Fibroblast of mammary gland (primary cell): ENCODE results near the gene PRDM16.
A peak's percentile ranks its signal among the peaks of the same experiment; 100 is the strongest.

Experiments
- DNase-seq: peaks from one replicate; pipeline ENCODE4 v3.0.0-alpha.2; 2010; ENCODE audit warnings: low read depth
- H3K4me3 ChIP-seq: 2 replicates; pipeline ENCODE4 v1.5.1; 2011; ENCODE audit warnings: low read depth, mild to moderate bottlenecking, low read length, moderate library complexity; ENCODE audit not compliant: control insufficient read depth
- TF ChIP-seq, protein P1 (sequence below): conservative IDR thresholded peaks from 2 replicates; pipeline ENCODE4 v1.5.1; 2011; ENCODE audit warnings: low read depth, low read length, inconsistent platforms; ENCODE audit not compliant: control insufficient read depth, insufficient read depth

Gene PRDM16

DNA sequence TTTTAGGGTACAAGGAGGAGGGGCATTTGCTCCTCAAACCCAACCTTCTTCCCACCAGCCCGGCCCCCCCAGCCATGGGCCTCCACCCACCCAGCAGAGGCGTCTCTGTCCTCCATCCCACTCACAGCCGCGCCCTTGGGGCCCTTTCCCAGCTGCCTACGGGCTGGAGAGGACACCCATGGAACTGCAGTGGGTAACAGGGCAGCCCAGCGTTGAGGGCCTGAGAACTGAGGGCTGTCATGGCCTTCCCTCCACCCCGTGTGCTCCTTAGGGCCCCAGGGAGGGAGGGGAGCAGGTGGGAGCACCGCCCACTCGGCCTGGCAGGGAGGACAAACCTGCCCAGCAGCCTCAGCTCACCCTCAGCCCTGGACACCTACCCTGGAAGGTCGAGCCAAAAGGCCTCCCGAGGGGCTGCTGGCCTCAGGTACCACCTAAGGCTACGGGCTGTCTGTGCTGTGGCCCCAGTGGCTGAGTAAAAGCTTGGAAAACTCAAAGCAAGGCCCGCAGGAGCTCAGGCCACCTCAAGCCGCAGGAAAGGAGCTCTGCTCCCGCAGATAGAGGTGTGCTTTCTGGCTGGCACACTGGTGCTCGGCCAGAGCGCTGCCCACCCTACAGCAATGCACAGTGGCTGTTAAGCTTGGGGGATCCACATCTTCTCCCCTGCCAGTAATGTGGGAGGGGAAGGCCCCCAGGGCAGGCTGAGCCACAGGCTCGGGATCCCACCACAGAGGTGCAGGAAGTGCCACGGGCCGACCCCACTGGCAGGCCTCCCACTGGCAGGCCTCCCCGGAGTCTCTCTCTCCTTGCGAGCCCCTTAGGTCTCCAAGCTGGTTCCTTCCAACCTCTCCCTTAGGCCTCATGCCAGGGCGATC lies 383.2 kb downstream of the PRDM16 start:
- no peak overlapping the region for H3K4me3 ChIP-seq
- TF ChIP-seq, protein P1, sequence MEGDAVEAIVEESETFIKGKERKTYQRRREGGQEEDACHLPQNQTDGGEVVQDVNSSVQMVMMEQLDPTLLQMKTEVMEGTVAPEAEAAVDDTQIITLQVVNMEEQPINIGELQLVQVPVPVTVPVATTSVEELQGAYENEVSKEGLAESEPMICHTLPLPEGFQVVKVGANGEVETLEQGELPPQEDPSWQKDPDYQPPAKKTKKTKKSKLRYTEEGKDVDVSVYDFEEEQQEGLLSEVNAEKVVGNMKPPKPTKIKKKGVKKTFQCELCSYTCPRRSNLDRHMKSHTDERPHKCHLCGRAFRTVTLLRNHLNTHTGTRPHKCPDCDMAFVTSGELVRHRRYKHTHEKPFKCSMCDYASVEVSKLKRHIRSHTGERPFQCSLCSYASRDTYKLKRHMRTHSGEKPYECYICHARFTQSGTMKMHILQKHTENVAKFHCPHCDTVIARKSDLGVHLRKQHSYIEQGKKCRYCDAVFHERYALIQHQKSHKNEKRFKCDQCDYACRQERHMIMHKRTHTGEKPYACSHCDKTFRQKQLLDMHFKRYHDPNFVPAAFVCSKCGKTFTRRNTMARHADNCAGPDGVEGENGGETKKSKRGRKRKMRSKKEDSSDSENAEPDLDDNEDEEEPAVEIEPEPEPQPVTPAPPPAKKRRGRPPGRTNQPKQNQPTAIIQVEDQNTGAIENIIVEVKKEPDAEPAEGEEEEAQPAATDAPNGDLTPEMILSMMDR, result no peak
- no peak for DNase-seq

DNA sequence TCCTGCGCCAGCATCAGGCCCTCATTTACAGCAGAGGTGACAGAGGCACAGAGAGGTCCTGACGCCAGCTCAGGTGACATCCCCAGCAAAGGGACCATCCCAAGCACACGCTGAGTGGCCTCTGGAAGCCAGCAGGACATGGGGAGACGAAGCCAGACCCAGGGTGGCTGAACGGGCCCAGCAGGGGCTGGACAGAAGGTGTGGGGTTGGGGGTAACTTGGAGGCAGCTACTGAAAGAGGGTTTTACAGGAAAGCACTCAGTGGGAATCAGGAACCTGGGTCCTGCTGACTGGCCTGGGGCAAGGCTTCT lies 383.8 kb downstream of the PRDM16 start:
- TF ChIP-seq, protein P1, result no peak
- no peak for DNase-seq
- no peak overlapping the region for H3K4me3 ChIP-seq

DNA sequence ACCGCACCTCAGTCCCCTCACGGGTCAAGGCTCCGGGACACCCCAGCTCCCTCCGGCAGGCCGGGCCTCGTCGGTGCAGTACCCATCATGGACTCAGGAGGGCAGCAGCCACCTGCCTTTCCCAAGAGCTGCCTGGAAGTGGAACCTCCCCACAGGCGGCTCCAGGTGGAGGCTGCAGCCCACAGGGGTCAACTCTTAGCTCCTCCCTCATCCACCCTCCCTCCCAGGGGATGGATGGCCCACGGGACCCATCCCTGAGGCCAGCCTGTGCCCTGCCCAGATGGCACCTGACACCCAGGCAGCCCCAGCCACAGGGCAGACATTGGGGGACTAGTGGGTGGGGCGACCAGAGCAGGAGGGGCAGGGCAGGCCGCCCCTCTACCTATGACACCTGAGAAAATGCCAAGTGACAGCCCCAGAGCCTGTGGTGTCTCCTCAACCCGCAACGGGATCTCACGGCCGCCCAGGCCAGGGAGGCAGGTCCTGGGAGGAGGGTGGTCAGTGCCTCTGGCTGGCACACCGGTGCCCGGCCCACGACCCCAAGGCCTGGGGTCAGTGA lies 384.3 kb downstream of the PRDM16 start:
- H3K4me3 ChIP-seq, result no peak overlapping the region
- DNase-seq, result peak; percentile 54
- TF ChIP-seq, protein P1, result peak; percentile 89

DNA sequence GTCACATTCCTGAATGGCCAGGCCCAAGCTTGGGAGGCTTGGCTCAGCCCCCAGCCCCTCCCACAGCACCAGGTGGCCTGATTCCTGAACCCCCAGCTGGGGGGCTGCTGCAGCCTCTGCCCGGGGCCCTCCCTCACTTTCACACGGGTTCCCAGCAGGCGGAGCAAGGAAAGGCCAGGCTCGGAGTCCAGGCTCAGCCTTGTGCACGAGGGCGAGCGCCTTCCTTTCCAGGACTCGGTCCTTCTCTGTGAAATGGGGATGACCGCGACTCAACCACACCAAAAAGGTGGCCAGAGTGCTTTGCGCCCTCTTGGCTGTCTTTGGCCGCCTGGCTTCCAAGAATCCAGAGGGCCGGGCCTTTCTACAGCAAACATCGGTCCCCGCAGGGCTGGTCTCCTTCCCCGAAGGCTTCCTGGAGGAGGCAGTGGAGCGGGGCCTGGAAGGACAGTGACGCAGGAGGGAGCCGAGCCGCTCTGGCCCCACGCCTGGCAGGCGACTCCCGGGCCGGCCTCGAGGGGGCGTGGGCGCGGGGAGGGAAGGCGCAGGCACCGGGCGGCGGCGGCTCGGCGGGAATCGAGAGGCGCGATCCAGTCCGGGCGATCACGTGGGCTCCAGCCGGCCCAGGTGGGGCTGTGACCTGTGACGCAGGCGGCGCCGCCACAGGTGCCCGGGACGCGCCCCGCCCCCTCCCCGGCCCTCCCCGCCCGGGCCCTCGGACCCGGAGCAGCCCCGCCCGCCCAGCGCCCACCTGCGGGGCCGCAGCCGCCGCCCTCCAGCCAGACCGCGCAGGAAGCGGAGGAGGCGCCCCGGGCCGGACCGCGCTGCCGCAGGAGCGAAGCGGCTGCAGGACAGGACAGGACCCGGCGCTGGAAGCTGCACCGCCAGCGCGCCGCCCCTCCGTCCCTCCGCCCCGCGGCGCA lies 385.1 kb downstream of the PRDM16 start, which contains the start of gene ARHGEF16:
Gene ARHGEF16 (plus strand): TSS at position 775 of the 920 bp plus-strand sequence. CDS start 8,420 bp downstream, outside the sequence.
- peak; percentile 12 for DNase-seq
- no peak within 1 kb of the TSS for H3K4me3 ChIP-seq

DNA sequence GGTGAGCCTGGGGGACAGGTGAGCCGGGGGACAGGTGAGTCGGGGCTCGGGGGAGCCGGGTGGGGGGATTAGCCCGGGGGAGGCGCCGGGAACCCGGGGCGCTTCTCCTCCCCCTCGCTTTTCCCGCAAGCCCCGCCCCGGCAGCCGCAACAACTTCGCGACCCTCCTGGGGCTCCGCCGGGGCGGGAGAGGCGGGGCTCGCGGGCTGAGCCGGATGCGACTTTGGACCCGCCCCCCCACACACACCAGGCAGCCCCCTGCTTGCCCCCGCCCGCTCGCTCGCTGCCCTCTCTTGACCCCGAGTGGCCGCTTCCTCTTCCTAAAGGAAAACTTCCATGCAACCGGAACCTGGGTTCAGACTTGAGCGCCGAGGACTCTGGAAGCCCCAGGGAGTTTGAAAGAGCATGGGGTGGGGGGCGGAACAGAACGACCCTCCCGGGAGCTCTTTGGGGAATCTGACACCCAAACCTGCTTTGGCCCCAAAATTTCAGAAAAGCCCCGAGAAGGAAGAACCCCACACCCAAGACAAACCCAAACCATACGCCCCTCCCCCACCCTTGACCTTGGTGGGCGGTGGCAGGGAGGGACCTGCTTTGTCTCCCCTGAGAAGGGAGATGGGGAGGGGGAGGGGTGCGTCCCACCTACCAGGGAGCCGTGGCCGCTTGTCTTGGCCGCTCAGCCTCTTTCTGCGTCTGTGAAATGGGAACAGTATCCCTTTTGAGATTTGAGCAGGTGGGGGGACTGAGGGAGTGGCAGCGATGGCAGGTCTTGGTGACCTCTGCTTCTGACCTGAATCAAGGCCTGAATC lies 386.0 kb downstream of the PRDM16 start:
- TF ChIP-seq, protein P1, result no peak
- H3K4me3 ChIP-seq, result no peak overlapping the region
- no peak for DNase-seq

More for the DNA sequence above, 385.1 kb downstream of the PRDM16 start, which contains the start of gene ARHGEF16:
- TF ChIP-seq, protein P1, result no peak
